H1 (cell line): ENCODE measurements around the gene CHD1. TPM values are rescaled to one million over a fixed set of nuclear protein-coding genes. Genes with fewer than 3 reads are reported as not detected.

Experiments
- CTCF ChIA-PET: fragments of 300-600 bp; sonication (Branson Sonifier 250); formaldehyde crosslinking; loops from one replicate; lab custom pipeline; 2021; ENCODE audit not compliant: partially characterized antibody; lab: Charles Lee
- POLR2A ChIA-PET: fragments of 300-600 bp; sonication (Branson Sonifier 250); formaldehyde crosslinking; loops from one replicate; lab custom pipeline; 2021; ENCODE audit warnings: inconsistent platforms; ENCODE audit not compliant: partially characterized antibody; lab: Charles Lee
- DNase-seq, 2 experiments: peaks; one replicate each; pipeline versions ENCODE4 v3.0.0 to v3.0.0-alpha.2; 2010 to 2022; ENCODE audit warnings: low spot score in 2 of 2, low read depth in 1 of 2, mixed read lengths in 1 of 2
- FAIRE-seq: peaks from 2 replicates; lab custom pipeline; 2011; peaks lifted over from hg19 to GRCh38; lab: Jason Lieb, UNC
- H2AFZ ChIP-seq: 2 replicates; pipeline ENCODE4 v1.8.1; 2012; ENCODE audit warnings: low read length, inconsistent platforms
- H2AK5ac ChIP-seq: 2 replicates; pipeline ENCODE4 v1.6.1; 2013; ENCODE audit warnings: low read depth, low read length
- H2BK120ac ChIP-seq: replicated peaks from 2 replicates; pipeline ENCODE3; 2013; ENCODE audit warnings: low read depth, low read length, inconsistent platforms
- H2BK12ac ChIP-seq: 2 replicates; pipeline ENCODE4 v1.6.1; 2013; ENCODE audit warnings: low read depth, low read length
- H2BK15ac ChIP-seq: 2 replicates; pipeline ENCODE4 v1.6.1; 2013; ENCODE audit warnings: low read length
- H2BK20ac ChIP-seq: 2 replicates; pipeline ENCODE4 v1.6.1; 2013; ENCODE audit warnings: low read length
- H2BK5ac ChIP-seq: 2 replicates; pipeline ENCODE4 v1.6.1; 2013; ENCODE audit warnings: low read depth, low read length
- H3K14ac ChIP-seq: 2 replicates; pipeline ENCODE4 v1.6.1; 2013; ENCODE audit warnings: inconsistent platforms; ENCODE audit not compliant: insufficient read length
- H3K18ac ChIP-seq: 2 replicates; pipeline ENCODE4 v1.6.1; 2013; ENCODE audit warnings: low read length; ENCODE audit errors: extremely low read depth
- H3K23ac ChIP-seq: 2 replicates; pipeline ENCODE4 v1.6.1; 2013; ENCODE audit warnings: inconsistent platforms; ENCODE audit not compliant: insufficient read length
- H3K23me2 ChIP-seq: 2 replicates; pipeline ENCODE4 v1.6.1; 2013; ENCODE audit warnings: low read depth, low read length
- H3K27ac ChIP-seq: 2 replicates; pipeline ENCODE4 v1.6.1; 2011; ENCODE audit warnings: low read depth, low read length, inconsistent platforms
- H3K27me3 ChIP-seq, 4 experiments: replicated peaks in 1 of 4; 1 replicate in 1 of 4; 2 replicates in 3 of 4; pipeline versions ENCODE4 v1.6.1 to v1.8.1; 2011 to 2013; ENCODE audit warnings: low read length in 3 of 4, mild to moderate bottlenecking in 3 of 4, inconsistent platforms in 2 of 4, mixed read lengths in 2 of 4, moderate library complexity in 1 of 4; ENCODE audit not compliant: control insufficient read depth in 3 of 4, insufficient read depth in 3 of 4; ENCODE audit errors: extremely low read depth in 1 of 4
- H3K36me3 ChIP-seq, 4 experiments: 2 replicates each; pipeline versions ENCODE4 v1.6.1 to v1.8.1; 2011 to 2013; ENCODE audit warnings: mild to moderate bottlenecking in 4 of 4, low read length in 3 of 4, moderate library complexity in 2 of 4, control low read depth in 1 of 4, inconsistent platforms in 1 of 4; ENCODE audit not compliant: insufficient read depth in 4 of 4, control insufficient read depth in 2 of 4
- H3K4ac ChIP-seq: replicated peaks from 2 replicates; pipeline ENCODE3; 2013; ENCODE audit warnings: low read length, low read depth, mixed read lengths, inconsistent platforms; ENCODE audit not compliant: insufficient read length
- H3K4me1 ChIP-seq, 4 experiments: replicated peaks in 1 of 4; 1 replicate in 1 of 4; 2 replicates in 3 of 4; pipeline versions ENCODE4 v1.6.1 to v1.8.1; 2011 to 2013; ENCODE audit warnings: low read length in 3 of 4, inconsistent platforms in 2 of 4, mixed read lengths in 1 of 4; ENCODE audit not compliant: insufficient read depth in 4 of 4, control insufficient read depth in 3 of 4
- H3K4me2 ChIP-seq, 2 experiments: 2 replicates each; pipeline versions ENCODE4 v1.6.1 to v1.8.1; 2011 to 2013; ENCODE audit warnings: low read depth in 2 of 2, low read length in 2 of 2, control low read depth in 1 of 2, inconsistent platforms in 1 of 2, mild to moderate bottlenecking in 1 of 2; ENCODE audit not compliant: insufficient read depth in 1 of 2
- H3K4me3 ChIP-seq, 4 experiments: fragments of 200-600, 300-600 bp in 1 of 4; sonication (generic), shearing (Covaris generic), sonication (Bioruptor Twin) in 1 of 4; 2 replicates each; pipeline versions ENCODE4 v1.5.1 to v1.8.1; 2011 to 2016; ENCODE audit warnings: low read length in 4 of 4, low read depth in 3 of 4, control low read depth in 2 of 4, inconsistent platforms in 2 of 4, mild to moderate bottlenecking in 2 of 4, mixed read lengths in 1 of 4, moderate library complexity in 1 of 4; ENCODE audit not compliant: insufficient read depth in 2 of 4; ENCODE audit errors: extremely low read depth in 1 of 4
- H3K56ac ChIP-seq: replicated peaks from 2 replicates; pipeline ENCODE3; 2013; ENCODE audit warnings: low read depth, mild to moderate bottlenecking, mixed read lengths, low read length, inconsistent platforms; ENCODE audit not compliant: insufficient read length
- H3K79me1 ChIP-seq: 2 replicates; pipeline ENCODE4 v1.6.1; 2013; ENCODE audit warnings: low read depth, low read length, control low read depth
- H3K79me2 ChIP-seq, 2 experiments: 2 replicates each; pipeline versions ENCODE4 v1.6.1 to v1.8.1; 2012 to 2013; ENCODE audit warnings: low read length in 2 of 2, mild to moderate bottlenecking in 2 of 2, inconsistent platforms in 1 of 2; ENCODE audit not compliant: insufficient read depth in 2 of 2, control insufficient read depth in 1 of 2
- H3K9ac ChIP-seq, 4 experiments: replicated peaks in 1 of 4; 1 replicate in 1 of 4; 2 replicates in 3 of 4; pipeline versions ENCODE4 v1.6.1 to v1.8.1; 2011 to 2013; ENCODE audit warnings: low read depth in 3 of 4, low read length in 3 of 4, control low read depth in 2 of 4, mild to moderate bottlenecking in 2 of 4, moderate library complexity in 2 of 4, inconsistent platforms in 1 of 4; ENCODE audit errors: extremely low read depth in 1 of 4
- H3K9me3 ChIP-seq, 2 experiments: 2 replicates each; pipeline versions ENCODE4 v1.6.1 to v1.8.1; 2012 to 2013; ENCODE audit warnings: mild to moderate bottlenecking in 2 of 2, moderate library complexity in 2 of 2, control low read depth in 1 of 2, inconsistent platforms in 1 of 2, low read depth in 1 of 2, low read length in 1 of 2, mixed read lengths in 1 of 2; ENCODE audit not compliant: insufficient read depth in 2 of 2
- H4K20me1 ChIP-seq, 2 experiments: replicated peaks in 1 of 2; 2 replicates each; pipeline versions ENCODE3 to v1.8.1; 2011 to 2013; ENCODE audit warnings: inconsistent platforms in 2 of 2, low read length in 2 of 2, mild to moderate bottlenecking in 1 of 2; ENCODE audit not compliant: insufficient read depth in 2 of 2, control insufficient read depth in 1 of 2
- H4K5ac ChIP-seq: 2 replicates; pipeline ENCODE4 v1.6.1; 2013; ENCODE audit warnings: low read length, low read depth, mixed read lengths, inconsistent platforms; ENCODE audit not compliant: insufficient read length
- H4K8ac ChIP-seq: 2 replicates; pipeline ENCODE4 v1.8.0; 2013; ENCODE audit warnings: mild to moderate bottlenecking, moderate library complexity, low read length, inconsistent platforms; ENCODE audit not compliant: insufficient read depth; ENCODE audit errors: extremely low read depth
- H4K91ac ChIP-seq: replicated peaks from 2 replicates; pipeline ENCODE3; 2013; ENCODE audit warnings: low read length, mixed read lengths, inconsistent platforms; ENCODE audit not compliant: insufficient read length
- BACH1 ChIP-seq: IDR thresholded peaks from 2 replicates; pipeline ENCODE4 v1.6.1; 2012; ENCODE audit warnings: low read length, improper control_type of control experiment
- CREB1 ChIP-seq: IDR thresholded peaks from 2 replicates; pipeline ENCODE4 v1.6.1; 2012; ENCODE audit warnings: inconsistent platforms
- CTBP2 ChIP-seq: IDR thresholded peaks from 2 replicates; pipeline ENCODE4 v1.7.0; 2011; ENCODE audit warnings: borderline replicate concordance, mild to moderate bottlenecking, moderate library complexity, mixed read lengths, low read length; ENCODE audit not compliant: insufficient read depth, insufficient read length
- EP300 ChIP-seq, 2 experiments: IDR thresholded peaks; 1 replicate in 1 of 2; 2 replicates in 1 of 2; pipeline ENCODE4 v1.6.1; 2011 to 2012; ENCODE audit warnings: low read depth in 2 of 2, low read length in 2 of 2, mild to moderate bottlenecking in 2 of 2, borderline replicate concordance in 1 of 2, inconsistent platforms in 1 of 2, moderate library complexity in 1 of 2
- JUND ChIP-seq: IDR thresholded peaks from 2 replicates; pipeline ENCODE4 v1.6.1; 2011; ENCODE audit warnings: mild to moderate bottlenecking, improper control_type of control experiment, low read length
- NANOG ChIP-seq: IDR thresholded peaks from 2 replicates; pipeline ENCODE4 v1.6.1; 2011; ENCODE audit warnings: low read length, low read depth, mild to moderate bottlenecking, inconsistent platforms; ENCODE audit not compliant: insufficient read depth, poor library complexity, severe bottlenecking
- RAD21 ChIP-seq, 2 experiments: IDR thresholded peaks in 1 of 2; conservative IDR thresholded peaks in 1 of 2; 2 replicates each; pipeline ENCODE4 v1.6.1; 2011; ENCODE audit warnings: low read depth in 2 of 2, low read length in 2 of 2, improper control_type of control experiment in 1 of 2, inconsistent platforms in 1 of 2, mild to moderate bottlenecking in 1 of 2, moderate library complexity in 1 of 2
- SIN3A ChIP-seq, 2 experiments: IDR thresholded peaks in 1 of 2; conservative IDR thresholded peaks in 1 of 2; 2 replicates each; pipeline ENCODE4 v1.6.1; 2011 to 2012; ENCODE audit warnings: low read length in 2 of 2, improper control_type of control experiment in 1 of 2, low read depth in 1 of 2, mild to moderate bottlenecking in 1 of 2
- SIRT6 ChIP-seq: IDR thresholded peaks from one replicate; pipeline ENCODE4 v1.7.1; 2012; ENCODE audit warnings: low read length, inconsistent platforms
- TEAD4 ChIP-seq: IDR thresholded peaks from 2 replicates; pipeline ENCODE4 v1.6.1; 2012; ENCODE audit warnings: low read depth, low read length, inconsistent platforms, mixed read lengths
- polyA plus RNA-seq, 7 experiments: library from polyadenylated mRNA; depleted of rRNA in 3 of 7; stranded (reverse) in 5 of 7; unstranded in 2 of 7; fragments of >200 nt in 5 of 7; fragments of 200-250 nt in 2 of 7; gene quantifications; 1 replicate in 5 of 7; 2 replicates in 1 of 7; 4 replicates in 1 of 7; pipeline versions ENCODE4 v1.2.1 to v1.2.3, GENCODE V29; 2011 to 2013; ENCODE audit warnings: missing spikeins in 2 of 7, mixed read lengths in 2 of 7
- total RNA-seq: library from RNA; stranded (reverse); fragmentation: NEBNext Ultra II Directional; extraction: Animal tissue kit (Norgen Biotek cat#: 25700); gene quantifications from 2 replicates; pipeline ENCODE4 v1.2.1, GENCODE V29; 2021
- TF ChIP-seq, protein P1 (sequence below), 3 experiments: IDR thresholded peaks; 1 replicate in 2 of 3; 2 replicates in 1 of 3; pipeline versions ENCODE4 v1.5.1 to v1.6.1; 2011; ENCODE audit warnings: low read length in 3 of 3, mild to moderate bottlenecking in 3 of 3, inconsistent platforms in 2 of 3, low read depth in 1 of 3, moderate library complexity in 1 of 3; ENCODE audit not compliant: insufficient read depth in 1 of 3; ENCODE audit errors: control extremely low read depth in 1 of 3

CHD1 gene
- total and polyA plus RNA-seq, 2 of the 8 experiments (the other 6 are each of a cell fraction or from before 2014, with no cell fraction given) = 15.6 to 53.0 TPM

DNA sequence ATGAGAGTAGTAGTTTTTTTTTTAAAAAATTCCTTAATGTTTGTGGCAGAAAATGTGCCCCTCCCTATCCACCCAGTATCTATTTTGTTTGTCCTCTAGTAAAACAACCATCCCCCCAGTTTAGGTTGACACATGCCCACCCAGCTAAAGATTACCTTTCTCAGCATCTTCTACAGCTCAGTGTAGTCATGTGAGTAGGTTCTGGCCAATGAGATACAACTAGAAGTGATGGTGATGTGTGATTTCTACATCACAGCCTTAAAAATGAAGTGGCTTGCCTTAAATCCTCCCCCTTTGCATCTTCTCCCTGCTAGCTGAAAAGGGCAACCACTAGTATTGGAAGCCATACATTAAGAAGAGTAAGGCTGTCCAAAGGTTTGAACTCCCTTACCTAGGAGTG lies 14.9 kb downstream of the CHD1 start:
- ChIA-PET CTCF (interaction anchor here (1.0 to 2.2 kb wide), 10 partner anchors 9 to 145 kb away, joined by 3 to 15 read pairs (median 4); partner anchors contain the start of gene CHD1), POLR2A (interaction anchor here (0.7 to 2.2 kb wide), 4 partner anchors 10 to 1796 kb away, joined by 4 to 5 read pairs (median 4); partner anchors contain the start of gene CHD1)
- no peak overlapping the region for H2BK5ac ChIP-seq
- no peak overlapping the region for H4K5ac ChIP-seq
- no peak overlapping the region for H2AFZ ChIP-seq
- DNase-seq (no peak), FAIRE-seq (no peak)
- no peaks in the 10 kb centered on the region for H3K9me3 ChIP-seq
- H3K36me3 ChIP-seq = peaks cover 0 to 36% (median 0%) of the 10 kb centered on the region in 4 experiments; a peak in 3 of 8 replicates
- H2BK120ac ChIP-seq = no peak overlapping the region
- no peak overlapping the region for H2BK20ac ChIP-seq
- H3K23me2 ChIP-seq = no peaks in the 10 kb centered on the region
- H2BK15ac ChIP-seq = no peak overlapping the region
- no peak overlapping the region for H3K27ac ChIP-seq
- peaks cover 2% of the 10 kb centered on the region; the same call in 1 of the 2 replicates for H3K79me1 ChIP-seq
- H3K4ac ChIP-seq = no peak overlapping the region
- no peak overlapping the region for H3K56ac ChIP-seq
- no peaks in the 10 kb centered on the region for H3K27me3 ChIP-seq
- H4K91ac ChIP-seq = no peak overlapping the region
- no peak overlapping the region for H3K18ac ChIP-seq
- H2BK12ac ChIP-seq = no peak overlapping the region
- no peak overlapping the region for H3K14ac ChIP-seq
- no peak overlapping the region for H3K23ac ChIP-seq
- peaks cover 0 to 3% (median 0%) of the 10 kb centered on the region in 4 experiments; a peak in 1 of 7 replicates for H3K4me1 ChIP-seq
- no peak overlapping the region for H3K4me2 ChIP-seq
- peaks cover 0 to 95% of the 10 kb centered on the region in 2 experiments for H3K79me2 ChIP-seq
- no peak overlapping the region for H4K8ac ChIP-seq
- no peak overlapping the region for H3K9ac ChIP-seq
- H2AK5ac ChIP-seq = no peak overlapping the region
- H4K20me1 ChIP-seq = peaks cover 0 to 3% of the 10 kb centered on the region in 2 experiments
- H3K4me3 ChIP-seq = no peak overlapping the region
- no peak for TF ChIP-seq CTBP2
- TF ChIP-seq, protein P1, sequence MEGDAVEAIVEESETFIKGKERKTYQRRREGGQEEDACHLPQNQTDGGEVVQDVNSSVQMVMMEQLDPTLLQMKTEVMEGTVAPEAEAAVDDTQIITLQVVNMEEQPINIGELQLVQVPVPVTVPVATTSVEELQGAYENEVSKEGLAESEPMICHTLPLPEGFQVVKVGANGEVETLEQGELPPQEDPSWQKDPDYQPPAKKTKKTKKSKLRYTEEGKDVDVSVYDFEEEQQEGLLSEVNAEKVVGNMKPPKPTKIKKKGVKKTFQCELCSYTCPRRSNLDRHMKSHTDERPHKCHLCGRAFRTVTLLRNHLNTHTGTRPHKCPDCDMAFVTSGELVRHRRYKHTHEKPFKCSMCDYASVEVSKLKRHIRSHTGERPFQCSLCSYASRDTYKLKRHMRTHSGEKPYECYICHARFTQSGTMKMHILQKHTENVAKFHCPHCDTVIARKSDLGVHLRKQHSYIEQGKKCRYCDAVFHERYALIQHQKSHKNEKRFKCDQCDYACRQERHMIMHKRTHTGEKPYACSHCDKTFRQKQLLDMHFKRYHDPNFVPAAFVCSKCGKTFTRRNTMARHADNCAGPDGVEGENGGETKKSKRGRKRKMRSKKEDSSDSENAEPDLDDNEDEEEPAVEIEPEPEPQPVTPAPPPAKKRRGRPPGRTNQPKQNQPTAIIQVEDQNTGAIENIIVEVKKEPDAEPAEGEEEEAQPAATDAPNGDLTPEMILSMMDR (IDR thresholded peaks at IDR 0.05; ENCODE audit: control extremely low read depth in 1 of 3, insufficient read depth in 1 of 3, low read depth in 1 of 3, low read length in 3 of 3) = no peak
- TF ChIP-seq SIN3A (conservative IDR thresholded peaks at IDR 0.05 in 1 of 2, IDR thresholded peaks at IDR 0.05 in 1 of 2; ENCODE audit: low read depth in 1 of 2, low read length in 2 of 2) = no peak
- TF ChIP-seq JUND = no peak
- TF ChIP-seq BACH1 = no peak
- no peak for TF ChIP-seq EP300 (IDR thresholded peaks at IDR 0.05; ENCODE audit: borderline replicate concordance in 1 of 2, low read depth in 2 of 2, low read length in 2 of 2)
- no peak for TF ChIP-seq RAD21 (IDR thresholded peaks at IDR 0.05 in 1 of 2, conservative IDR thresholded peaks at IDR 0.05 in 1 of 2; ENCODE audit: low read depth in 2 of 2, low read length in 2 of 2)
- TF ChIP-seq NANOG = no peak
- no peak for TF ChIP-seq SIRT6
- no peak for TF ChIP-seq TEAD4
- TF ChIP-seq CREB1 = no peak
